Measurements from ENCODE around the gene KCNQ5.

The KCNQ5 gene

GRCh38 chr6:72811971-72812421, 190.1 kb downstream of the KCNQ5 start:
- DNase-seq = no peak

- no peak for DNase-seq
Measured at GRCh38 chr6:72813807-72814596, 192.1 kb downstream of the KCNQ5 start.

- DNase-seq = no peak
Measured at GRCh38 chr6:72816022-72816421, 194.2 kb downstream of the KCNQ5 start.

GRCh38 chr6:72817208-72817607, 195.3 kb downstream of the KCNQ5 start:
- no peak for DNase-seq

- DNase-seq = no peak
Measured at GRCh38 chr6:72819609-72820008, 197.7 kb downstream of the KCNQ5 start.

GRCh38 chr6:72820153-72820552, 198.3 kb downstream of the KCNQ5 start:
- no peak for DNase-seq

GRCh38 chr6:72820906-72821305, 199.0 kb downstream of the KCNQ5 start:
- no peak for DNase-seq

GRCh38 chr6:72822023-72822422, 200.2 kb downstream of the KCNQ5 start:
- no peak for DNase-seq

GRCh38 chr6:72822691-72823090, 200.8 kb downstream of the KCNQ5 start:
- no peak for DNase-seq

- DNase-seq = no peak
Measured at GRCh38 chr6:72824833-72825232, 203.0 kb downstream of the KCNQ5 start.

GRCh38 chr6:72825315-72825911, 203.5 kb downstream of the KCNQ5 start:
- DNase-seq = no peak

GRCh38 chr6:72826037-72826436, 204.2 kb downstream of the KCNQ5 start:
- no peak for DNase-seq

- no peak for DNase-seq
Measured at GRCh38 chr6:72826744-72827438, 205.0 kb downstream of the KCNQ5 start.

- DNase-seq = no peak
Measured at GRCh38 chr6:72828904-72829303, 207.0 kb downstream of the KCNQ5 start.

- no peak for DNase-seq
Measured at GRCh38 chr6:72832271-72832670, 210.4 kb downstream of the KCNQ5 start.

- DNase-seq = no peak
Measured at GRCh38 chr6:72835749-72836148, 213.9 kb downstream of the KCNQ5 start.

GRCh38 chr6:72836971-72837370, 215.1 kb downstream of the KCNQ5 start:
- no peak for DNase-seq

GRCh38 chr6:72841195-72841594, 219.3 kb downstream of the KCNQ5 start:
- DNase-seq = no peak

GRCh38 chr6:72842140-72842539, 220.3 kb downstream of the KCNQ5 start:
- DNase-seq = no peak

- no peak for DNase-seq
Measured at GRCh38 chr6:72844614-72845013, 222.8 kb downstream of the KCNQ5 start.

- no peak for DNase-seq
Measured at GRCh38 chr6:72849346-72849745, 227.5 kb downstream of the KCNQ5 start.

GRCh38 chr6:72850040-72850439, 228.2 kb downstream of the KCNQ5 start:
- no peak for DNase-seq

GRCh38 chr6:72850469-72850868, 228.6 kb downstream of the KCNQ5 start:
- DNase-seq = no peak

- no peak for DNase-seq
Measured at GRCh38 chr6:72855471-72855870, 233.6 kb downstream of the KCNQ5 start.
